ENCODE results near the gene ADAMTS6.

- TF ChIP-seq CTCF (IDR thresholded peaks at IDR 0.05; ENCODE audit: poor library complexity), result no peak
- TF ChIP-seq EZH2 (IDR thresholded peaks at IDR 0.05; ENCODE audit: borderline replicate concordance), result no peak
- TF ChIP-seq EZH2phosphoT487 (IDR thresholded peaks at IDR 0.05; ENCODE audit: low read depth, severe bottlenecking, unreplicated experiment), result no peak
These were observed 309.1 kb downstream of the ADAMTS6 start for GRCh38 chr5:65172486-65173129.

Measured in hepatocyte (in vitro differentiated cells).